Smooth muscle cell of the umbilical artery (primary cell): ENCODE measurements around the gene ENTPD5. TPM values are rescaled to one million over a fixed set of nuclear protein-coding genes. Genes with fewer than 3 reads are reported as not detected.

Experiments used
- total RNA-seq: library from RNA; depleted of rRNA; stranded (reverse); fragments of >200 nt; gene quantifications from 2 replicates; pipeline ENCODE4 v1.2.3, GENCODE V29; 2014

Gene ENTPD5
- 18.7 and 19.0 TPM in 2 replicates for total RNA-seq

GRCh38 chr14:74018586-74019407 is at the start of gene ENTPD5, which contains the start of gene BBOF1:
TSS of gene ENTPD5 (minus strand) at chr14:74019288. CDS start at chr14:73988102, 31,186 bp downstream.
TSS of gene BBOF1 (plus strand) at chr14:74019349. CDS start at chr14:74019479, 130 bp downstream.

GRCh38 chr14:73949752-73950734 is 69.0 kb downstream of the ENTPD5 start, which contains the start of the genes COQ6 and FAM161B:
TSS of gene COQ6 (plus strand) at chr14:73950302. CDS start at chr14:73950333, 31 bp downstream.
TSS of gene FAM161B (minus strand) at chr14:73950094. CDS start at chr14:73950026, 68 bp downstream.

Other genes with a start within 250 kb of the ENTPD5 start
- 4.7 and 8.3 TPM in 2 replicates for gene PTGR2, start 167.5 kb downstream of the ENTPD5 start, total RNA-seq
- gene ZNF410, start 132.4 kb downstream of the ENTPD5 start, total RNA-seq, result 66.9 and 72.5 TPM in 2 replicates
- gene FAM161B, start 69.2 kb downstream of the ENTPD5 start, total RNA-seq, result 4.2 and 4.4 TPM in 2 replicates
- gene COQ6, start 69.0 kb downstream of the ENTPD5 start, total RNA-seq, result 26.4 and 27.0 TPM in 2 replicates
- 6.9 and 11.3 TPM in 2 replicates for gene BBOF1, start 61 bp upstream of the ENTPD5 start, total RNA-seq
- gene ALDH6A1, start 65.2 kb upstream of the ENTPD5 start, total RNA-seq, result 17.4 and 45.4 TPM in 2 replicates
- gene LIN52, start 65.7 kb upstream of the ENTPD5 start, total RNA-seq, result 7.8 and 9.2 TPM in 2 replicates
- not detected in 2 replicates for gene VSX2, start 220.2 kb upstream of the ENTPD5 start, total RNA-seq